HL-60/S4 treated with retinoic acid at 250 ng/mL for 4 days and 3 days (cell line): Measurements from ENCODE around the gene SLC26A6.

Experiments used
- in situ Hi-C: fragments of 300-500 bp; cut with MboI; formaldehyde crosslinking; loops from 2 replicates; pipeline ENCODE4 v1.7.0; 2022; ENCODE audit warnings: low sequenced_read_pairs

The SLC26A6 gene, protein sequence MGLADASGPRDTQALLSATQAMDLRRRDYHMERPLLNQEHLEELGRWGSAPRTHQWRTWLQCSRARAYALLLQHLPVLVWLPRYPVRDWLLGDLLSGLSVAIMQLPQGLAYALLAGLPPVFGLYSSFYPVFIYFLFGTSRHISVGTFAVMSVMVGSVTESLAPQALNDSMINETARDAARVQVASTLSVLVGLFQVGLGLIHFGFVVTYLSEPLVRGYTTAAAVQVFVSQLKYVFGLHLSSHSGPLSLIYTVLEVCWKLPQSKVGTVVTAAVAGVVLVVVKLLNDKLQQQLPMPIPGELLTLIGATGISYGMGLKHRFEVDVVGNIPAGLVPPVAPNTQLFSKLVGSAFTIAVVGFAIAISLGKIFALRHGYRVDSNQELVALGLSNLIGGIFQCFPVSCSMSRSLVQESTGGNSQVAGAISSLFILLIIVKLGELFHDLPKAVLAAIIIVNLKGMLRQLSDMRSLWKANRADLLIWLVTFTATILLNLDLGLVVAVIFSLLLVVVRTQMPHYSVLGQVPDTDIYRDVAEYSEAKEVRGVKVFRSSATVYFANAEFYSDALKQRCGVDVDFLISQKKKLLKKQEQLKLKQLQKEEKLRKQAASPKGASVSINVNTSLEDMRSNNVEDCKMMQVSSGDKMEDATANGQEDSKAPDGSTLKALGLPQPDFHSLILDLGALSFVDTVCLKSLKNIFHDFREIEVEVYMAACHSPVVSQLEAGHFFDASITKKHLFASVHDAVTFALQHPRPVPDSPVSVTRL

DNA sequence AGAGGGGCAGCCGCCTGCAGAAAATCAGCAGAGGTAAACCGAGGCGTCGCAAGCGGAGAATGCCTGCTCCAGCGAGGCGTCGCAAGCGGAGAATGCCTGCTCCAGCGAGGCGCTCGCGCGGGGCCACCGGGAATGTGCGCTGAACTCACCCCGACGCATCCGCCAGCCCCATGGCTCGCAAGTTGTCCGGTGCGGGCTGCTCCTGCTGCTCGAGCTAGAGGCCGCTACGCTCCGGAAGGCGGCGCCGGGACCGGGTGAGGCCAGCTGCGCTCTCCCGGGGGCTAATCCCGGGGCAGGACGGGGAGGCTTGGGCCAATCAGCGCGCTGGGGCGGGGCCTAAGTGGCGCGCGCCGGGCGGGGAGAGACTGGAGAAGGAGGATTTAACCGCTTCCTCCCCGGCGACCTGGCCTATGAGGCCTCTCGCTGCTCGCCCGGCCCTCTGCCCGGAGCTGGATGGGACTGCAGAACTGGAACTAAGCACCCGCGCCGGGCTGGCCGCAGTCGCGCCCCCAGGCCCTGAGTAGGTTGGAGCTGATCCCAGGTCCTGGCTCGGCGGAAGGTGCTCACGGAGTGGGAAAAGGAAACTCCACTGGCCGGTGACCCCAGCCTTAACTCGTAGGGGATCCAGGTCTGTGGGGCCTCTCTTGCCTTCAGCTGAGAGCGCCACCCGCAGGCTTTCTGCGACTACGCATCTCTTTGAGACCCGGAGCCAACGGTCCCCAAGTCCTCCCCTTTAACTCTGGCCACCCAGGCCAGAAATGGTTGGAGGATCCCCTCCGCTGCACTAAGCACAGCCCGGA, at the start of gene SLC26A6:
TSS of gene SLC26A6 (minus strand) at position 240 of the 800 bp plus-strand sequence. CDS start at position 172, 68 bp downstream.
- in situ Hi-C loops: no loop called here

DNA sequence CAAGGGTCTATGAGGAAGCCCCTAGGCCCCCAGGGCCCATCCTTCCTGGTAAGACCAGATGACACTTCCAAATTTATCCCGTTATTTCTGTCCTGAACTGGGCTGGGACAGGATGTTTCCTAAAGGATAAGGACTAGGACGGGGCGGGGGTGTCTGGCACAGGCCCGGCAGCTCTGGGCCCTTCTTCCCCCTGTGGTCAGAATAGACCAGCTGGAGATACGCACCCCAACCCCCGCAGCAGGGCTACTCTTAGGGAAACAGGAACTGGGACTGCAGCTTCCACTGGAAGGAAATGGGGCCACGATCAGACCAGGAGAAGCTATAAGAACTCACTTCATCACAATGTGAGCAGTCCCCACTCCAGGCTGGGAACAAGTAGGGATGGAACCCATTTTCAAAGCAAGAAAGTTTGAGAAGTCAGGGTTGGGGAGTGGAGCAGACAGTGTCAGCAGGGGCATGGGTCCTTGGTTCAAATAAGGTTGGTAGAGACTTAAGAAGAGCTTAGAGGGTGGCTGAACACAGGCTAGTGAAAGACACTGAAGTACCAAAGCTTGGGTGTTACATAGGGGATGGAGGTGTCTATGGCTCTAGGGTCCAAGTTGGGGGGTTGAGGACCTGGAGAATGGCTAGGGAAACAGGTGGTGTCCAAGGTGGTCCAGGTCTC, 49.4 kb upstream of the SLC26A6 start:
- in situ Hi-C loops: no loop called here

DNA sequence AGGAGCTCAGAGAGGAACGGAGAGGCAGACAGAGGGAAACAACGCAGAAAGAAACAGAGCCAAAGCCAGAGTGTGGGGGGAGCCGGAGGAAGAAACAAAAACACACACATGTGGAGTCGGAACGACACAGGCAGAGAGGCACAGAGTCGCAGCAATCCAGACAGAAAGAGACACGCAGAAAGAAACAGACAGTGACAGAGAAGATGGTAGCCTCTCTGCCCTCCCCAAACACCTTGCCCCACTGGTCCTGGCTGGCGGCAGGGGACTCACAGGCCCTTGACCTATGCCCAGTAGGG, 48.7 kb upstream of the SLC26A6 start:
- in situ Hi-C loops: no loop called here

- in situ Hi-C loops: no loop called here
These were observed 47.5 kb upstream of the SLC26A6 start for GRCh38 chr3:48682786-48683185.

DNA sequence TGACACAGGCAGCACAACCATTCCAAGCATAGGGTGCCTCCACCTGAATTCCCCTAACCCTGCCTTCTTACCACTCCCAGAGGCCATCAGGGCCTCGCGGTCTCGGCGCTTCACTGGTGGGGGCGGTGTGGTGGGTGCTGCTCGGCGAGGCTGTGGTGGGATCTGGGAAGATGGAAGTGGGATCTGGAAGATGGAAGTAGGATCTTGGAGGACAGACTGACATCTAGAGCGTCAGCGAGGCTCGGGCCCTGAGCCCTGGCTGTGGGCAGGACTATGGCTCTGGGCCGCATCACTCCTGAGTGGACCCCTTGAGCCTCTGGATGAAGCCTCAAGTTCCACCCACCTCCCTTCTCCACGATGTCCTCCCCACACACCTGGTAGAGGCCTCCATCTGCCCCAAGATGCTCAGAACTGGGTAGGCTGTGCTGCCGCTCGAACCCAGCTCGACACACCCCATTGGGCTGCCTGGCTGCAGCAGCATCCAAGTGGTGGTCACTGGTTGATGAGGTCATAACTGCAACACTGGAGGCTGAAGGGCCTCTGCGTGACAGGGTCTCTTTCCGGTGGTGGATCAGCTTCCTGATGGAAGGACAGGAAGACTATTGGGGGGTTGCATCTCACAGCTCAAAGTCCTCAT, 46.8 kb upstream of the SLC26A6 start:
- in situ Hi-C loops: no loop called here

DNA sequence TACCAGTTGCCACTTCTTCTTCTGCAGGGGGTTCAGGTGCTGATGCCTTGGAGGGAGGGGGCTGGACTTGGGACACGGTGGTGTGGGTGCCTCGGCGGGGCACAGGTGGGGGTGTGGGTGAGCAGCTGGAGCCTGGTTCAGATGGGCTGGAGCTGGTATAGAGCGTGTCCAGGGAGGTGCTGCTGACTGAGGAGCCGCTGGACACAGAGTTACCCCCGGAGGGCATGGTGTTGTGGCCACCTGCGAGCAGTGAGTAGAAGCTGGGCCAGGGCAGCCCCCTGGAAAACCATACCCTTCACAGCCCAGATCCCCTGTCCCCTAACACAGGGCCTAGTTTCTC, 46.2 kb upstream of the SLC26A6 start:
- in situ Hi-C loops: no loop called here

DNA sequence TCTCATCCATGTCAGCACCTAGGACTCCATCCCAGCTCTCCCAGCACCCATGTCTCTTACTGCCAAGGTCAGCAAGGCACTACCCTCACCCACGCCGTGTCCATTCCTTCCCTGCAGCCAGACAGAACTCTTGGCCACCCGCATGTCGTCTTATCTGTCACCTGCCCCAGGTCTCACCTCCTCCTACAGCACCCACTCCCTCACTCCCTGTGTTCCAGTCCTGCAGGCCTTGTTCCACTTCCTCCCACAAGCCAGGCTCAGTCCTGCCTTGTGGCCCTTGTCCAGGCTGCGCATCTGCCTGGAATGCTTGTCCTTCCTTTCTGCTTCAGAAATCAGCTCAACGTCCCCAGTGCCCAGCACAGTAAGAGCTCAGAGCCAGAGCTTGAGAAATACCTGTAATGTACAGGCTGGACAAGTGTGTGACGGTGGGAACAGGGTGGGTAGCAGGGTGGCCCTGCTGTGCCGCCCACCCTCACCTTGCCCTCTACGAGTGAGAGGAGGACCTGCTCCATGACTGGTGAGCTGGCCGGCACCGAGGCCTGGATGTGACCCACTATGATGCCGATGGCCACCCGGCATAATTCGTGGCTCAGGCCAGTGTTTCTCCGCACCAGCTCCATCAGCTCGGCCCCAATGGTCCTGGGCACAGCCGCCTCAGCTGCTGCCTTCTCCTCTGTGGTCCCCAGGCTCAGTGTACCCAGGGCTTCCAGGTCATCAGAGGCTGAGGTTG, 45.7 kb upstream of the SLC26A6 start:
- in situ Hi-C loops: no loop called here

DNA sequence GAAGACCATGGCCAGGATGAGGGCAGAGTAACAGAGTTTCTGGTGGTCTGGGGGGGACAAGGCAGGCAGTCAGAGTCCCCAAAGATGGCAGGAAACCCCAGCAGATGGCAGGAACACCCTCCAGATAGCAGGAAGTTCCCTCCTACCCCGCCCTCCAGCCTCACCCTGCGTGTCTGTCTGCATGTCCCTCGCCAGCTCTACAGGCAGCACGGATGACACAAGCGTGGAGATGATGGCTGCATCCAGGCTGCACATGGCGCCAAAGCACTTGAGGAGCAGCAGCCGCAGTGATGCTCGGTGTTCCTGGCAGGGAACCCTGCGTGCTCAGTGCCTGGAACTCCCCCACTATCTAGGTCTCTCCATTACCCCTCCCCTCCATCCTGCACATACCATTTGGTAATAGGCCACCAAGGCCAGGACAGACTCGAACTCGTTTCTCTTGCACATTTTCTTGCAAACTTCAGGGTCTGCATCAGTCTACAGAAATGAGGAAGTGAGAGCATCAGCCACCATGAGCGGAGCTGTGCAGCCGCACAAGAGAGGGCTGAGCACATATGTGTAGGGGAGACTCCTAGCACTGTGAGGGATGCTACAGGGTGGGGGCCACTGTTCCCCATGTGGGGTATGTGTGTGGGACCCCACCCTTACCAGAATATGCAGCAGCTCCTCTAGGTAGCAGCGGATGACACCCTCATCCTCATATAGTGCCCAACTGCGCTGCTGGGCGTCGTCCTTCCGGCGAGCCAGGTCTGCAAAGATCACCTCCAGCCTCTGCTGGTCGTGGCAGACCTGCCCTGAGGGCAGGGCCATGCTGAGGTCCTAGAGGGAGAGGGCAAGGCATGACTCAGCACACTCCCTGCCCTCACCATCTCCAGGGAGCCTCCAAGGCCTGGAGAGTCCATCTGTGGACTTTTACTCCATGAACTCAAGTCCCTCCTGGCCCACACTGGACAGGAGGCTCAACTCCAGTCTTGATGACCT, 44.4 kb upstream of the SLC26A6 start:
- in situ Hi-C loops: no loop called here

GRCh38 chr3:48678566-48679380, 43.5 kb upstream of the SLC26A6 start:
- in situ Hi-C loops: no loop called here

DNA sequence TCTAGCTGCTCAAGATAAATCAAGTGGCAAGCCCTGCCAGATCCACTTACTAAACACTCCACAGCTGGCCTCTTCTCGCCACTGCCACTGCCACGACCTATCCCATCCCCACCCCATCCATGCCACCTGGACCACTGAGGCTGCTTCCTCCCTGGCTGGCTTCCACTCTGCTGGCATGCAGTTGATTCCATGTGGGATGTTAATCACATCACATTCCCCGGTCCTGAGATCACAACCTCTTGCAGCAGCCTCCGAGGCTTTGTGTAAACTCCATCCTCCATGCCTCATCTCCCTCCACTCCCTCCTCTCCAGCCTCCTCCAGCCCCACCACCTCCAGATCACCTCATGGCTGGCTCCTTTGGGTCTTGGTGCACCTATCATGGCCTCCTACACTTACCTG, 42.8 kb upstream of the SLC26A6 start:
- in situ Hi-C loops: no loop called here

GRCh38 chr3:48674505-48674904, 39.2 kb upstream of the SLC26A6 start:
- in situ Hi-C loops: no loop called here

DNA sequence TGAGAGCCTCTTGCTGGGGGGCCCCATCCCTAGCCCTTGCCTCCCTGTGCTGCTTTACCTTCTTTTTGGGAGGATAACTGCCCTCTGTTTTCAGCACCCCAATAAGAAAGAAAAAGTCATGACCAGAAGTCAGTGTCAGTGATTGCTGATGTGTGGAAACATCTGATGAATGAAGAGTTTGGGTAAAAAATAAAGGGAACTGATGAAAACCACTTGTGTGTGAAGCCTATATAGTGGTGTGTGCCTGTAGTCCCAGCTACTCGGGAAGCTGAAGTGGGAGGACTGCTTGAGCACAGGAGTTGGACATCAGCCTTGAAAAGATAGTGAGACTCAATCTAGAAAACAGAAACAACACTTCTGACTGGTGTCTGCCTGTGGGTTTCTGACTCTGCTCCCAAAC, 37.3 kb upstream of the SLC26A6 start:
- in situ Hi-C loops: no loop called here

GRCh38 chr3:48664929-48665328, 29.7 kb upstream of the SLC26A6 start:
- in situ Hi-C loops: no loop called here

DNA sequence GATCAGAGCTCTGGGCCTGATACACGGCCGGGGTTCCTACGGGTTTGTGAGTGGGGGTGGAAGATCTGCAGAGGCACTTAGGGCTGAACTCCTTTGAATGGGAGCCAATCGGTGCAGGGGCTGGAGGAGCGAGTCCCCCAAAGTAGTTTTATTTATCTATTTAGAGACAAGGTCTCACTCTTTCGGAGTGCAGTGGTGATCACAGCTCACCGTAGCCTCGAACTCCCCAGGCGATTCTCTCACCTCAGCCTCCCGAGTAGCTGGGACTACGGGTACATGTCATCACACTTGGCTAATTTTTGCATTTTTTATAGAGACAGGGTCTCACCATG, 29.0 kb upstream of the SLC26A6 start:
- in situ Hi-C loops: no loop called here

DNA sequence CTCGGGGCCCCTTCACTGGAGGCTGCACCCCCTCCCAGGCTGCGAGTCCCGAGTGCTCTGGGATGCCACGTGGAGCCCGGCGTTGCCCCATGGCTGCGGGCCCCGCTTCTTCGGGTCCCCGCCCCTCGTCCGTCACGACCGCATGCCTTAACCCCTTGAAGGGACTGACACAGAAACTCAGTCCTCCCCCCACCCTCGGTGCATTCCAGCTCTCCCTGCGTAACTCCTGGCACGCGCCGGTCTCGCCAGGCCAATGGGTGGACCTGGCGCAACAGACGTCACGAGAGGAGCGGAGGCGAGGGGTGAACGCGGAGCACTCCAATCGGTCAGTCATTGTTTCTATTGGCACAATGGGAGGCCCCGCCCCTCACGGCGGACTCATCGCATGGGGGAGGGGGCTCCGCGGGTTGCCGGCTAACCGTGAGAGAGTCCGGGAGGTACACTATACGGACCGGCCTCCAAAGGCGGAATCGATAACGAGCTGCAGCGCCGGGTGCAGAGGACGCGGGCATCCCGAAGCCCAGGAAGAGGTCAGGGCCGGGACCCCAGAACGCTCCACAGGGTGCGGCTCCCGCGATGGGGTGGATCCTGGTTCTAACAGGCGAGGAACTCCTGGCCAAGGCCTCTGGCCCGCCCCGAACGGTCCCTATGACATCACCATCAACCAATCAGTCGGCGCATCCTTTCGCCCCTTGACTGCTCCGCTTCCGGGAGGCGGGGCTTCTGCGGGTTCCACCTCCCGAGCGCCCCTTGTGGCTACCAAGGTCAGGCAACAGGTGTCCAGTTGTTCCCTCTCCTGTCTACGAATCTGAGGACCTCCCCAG, 28.4 kb upstream of the SLC26A6 start:
- in situ Hi-C loops: no loop called here

GRCh38 chr3:48662753-48663488, 27.7 kb upstream of the SLC26A6 start, which contains the start of gene CELSR3:
Gene CELSR3 (minus strand): TSS chr3:48662886. CDS start chr3:48662634, 252 bp downstream.
- in situ Hi-C loops: no loop called here
